HG02798 (cell line): ENCODE measurements around the gene SERINC5.
"Not testable (repeated sequence)": the region's sequence is repeated elsewhere in the genome, so short reads cannot be mapped to it uniquely, and the experiment has no call there.

Source experiments
- ATAC-seq: cut with Tn5 transposase; IDR thresholded peaks from one replicate; pipeline ENCODE4 v1.9.1; 2021; ENCODE audit warnings: mild to moderate bottlenecking; ENCODE audit not compliant: unreplicated experiment, poor library complexity

Gene SERINC5

GRCh38 chr5:80182809-80183580 is 72.9 kb downstream of the SERINC5 start:
- no peak for ATAC-seq

- no peak for ATAC-seq
Measured at GRCh38 chr5:80181618-80182211, 74.1 kb downstream of the SERINC5 start.

DNA sequence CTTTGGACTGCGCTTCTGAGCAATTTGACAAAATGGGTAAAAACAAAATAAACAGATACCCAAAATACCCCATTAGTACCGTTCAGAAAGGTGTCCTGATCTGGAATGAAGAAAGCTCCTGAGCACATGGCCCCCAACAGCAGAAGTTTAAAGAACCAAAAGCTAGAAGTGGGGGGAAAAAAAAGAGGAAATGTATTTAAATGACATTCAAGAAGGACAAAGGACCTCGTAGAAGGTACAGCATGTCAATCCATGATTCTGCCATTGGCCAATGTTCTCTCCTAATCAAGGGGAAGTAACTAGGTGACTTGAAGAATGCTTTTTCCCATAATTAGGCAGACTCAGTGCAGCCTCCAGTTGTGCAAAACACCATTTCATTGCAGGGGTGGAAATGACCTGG is 78.6 kb downstream of the SERINC5 start:
- no peak for ATAC-seq

DNA sequence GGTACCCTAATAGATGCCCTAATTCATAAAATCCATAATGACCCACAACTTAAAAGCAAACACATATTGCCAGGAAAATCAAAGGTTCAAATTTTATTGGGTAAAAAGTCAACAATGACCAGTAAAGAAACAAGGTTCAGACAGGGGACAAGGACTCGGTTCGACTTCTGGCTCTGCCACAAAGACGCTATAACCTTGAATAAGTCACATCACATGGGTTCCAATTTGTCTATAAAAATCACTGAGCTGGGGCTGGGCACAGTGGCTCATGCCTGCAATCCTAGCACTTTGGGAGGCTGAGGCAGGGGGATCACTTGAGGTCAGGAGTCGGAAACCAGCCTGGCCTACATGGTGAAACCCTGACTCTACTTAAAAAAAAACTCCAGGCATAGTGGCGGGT is 80.5 kb downstream of the SERINC5 start:
- no peak for ATAC-seq

- no peak for ATAC-seq
Measured at GRCh38 chr5:80174790-80175189, 81.1 kb downstream of the SERINC5 start.

DNA sequence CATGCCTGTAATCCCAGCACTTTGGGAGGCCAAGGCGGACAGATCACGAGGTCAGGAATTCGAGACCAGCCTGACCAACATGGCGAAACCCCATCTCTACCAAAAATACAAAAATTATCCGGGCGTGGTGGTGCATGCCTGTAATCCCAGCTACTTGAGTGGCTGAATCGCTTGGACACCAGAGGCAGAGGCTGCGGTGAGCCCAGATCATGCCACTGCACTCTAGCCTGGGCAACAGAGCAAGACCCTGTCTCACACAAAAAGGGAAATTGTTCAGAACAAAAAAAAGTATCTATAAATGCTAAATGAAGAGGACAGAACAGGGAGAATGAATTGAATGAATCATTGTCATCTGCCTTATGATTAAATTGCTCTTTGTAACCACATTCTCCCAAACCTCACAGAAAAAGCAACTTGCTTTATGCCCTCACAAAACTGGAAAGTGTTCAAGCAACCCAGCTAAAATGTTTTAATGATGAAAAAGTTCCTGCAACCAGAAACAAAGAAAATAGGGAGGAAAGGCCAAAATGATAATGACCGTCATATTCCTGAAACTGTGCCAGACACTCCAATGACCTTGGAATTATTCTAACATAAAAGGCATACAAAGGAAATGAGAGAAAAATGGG is 83.7 kb downstream of the SERINC5 start:
- no peak for ATAC-seq

- ATAC-seq: no peak
Measured at GRCh38 chr5:80170117-80170535, 85.7 kb downstream of the SERINC5 start.

DNA sequence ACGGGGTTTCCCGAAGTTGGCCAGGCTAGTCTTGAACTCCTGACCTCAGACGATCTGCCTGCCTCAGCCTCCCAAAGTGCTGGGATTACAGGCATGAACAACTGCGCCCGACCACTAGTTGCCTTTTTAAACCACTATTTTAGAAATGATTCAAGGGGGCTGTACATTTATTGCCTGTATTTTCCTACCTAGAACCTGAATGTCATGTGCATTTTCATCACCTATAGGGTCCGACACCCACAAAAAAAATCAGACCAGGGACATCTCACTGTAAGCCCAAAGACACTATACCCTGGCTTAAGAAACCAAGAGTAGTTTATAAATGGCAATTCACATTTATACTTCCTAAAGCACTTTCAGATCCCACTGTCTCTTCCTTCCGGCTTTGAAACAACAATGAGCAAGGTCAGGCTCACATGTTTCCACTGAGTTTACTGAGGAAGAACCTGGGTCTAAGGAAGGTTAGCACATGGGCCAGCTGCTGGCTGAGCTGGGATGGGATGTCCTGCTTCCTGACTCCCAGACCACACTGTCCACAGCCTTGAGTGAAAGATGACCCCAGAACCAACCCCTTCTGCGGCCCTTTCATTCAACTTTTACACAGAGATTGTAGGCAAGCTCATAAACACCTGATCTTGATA is 87.3 kb downstream of the SERINC5 start:
- no peak for ATAC-seq

GRCh38 chr5:80165452-80165851 is 90.4 kb downstream of the SERINC5 start:
- no peak for ATAC-seq

- ATAC-seq: no peak
Measured at GRCh38 chr5:80161165-80161564, 94.7 kb downstream of the SERINC5 start.

- ATAC-seq: no peak
Measured at GRCh38 chr5:80160242-80160641, 95.6 kb downstream of the SERINC5 start.

DNA sequence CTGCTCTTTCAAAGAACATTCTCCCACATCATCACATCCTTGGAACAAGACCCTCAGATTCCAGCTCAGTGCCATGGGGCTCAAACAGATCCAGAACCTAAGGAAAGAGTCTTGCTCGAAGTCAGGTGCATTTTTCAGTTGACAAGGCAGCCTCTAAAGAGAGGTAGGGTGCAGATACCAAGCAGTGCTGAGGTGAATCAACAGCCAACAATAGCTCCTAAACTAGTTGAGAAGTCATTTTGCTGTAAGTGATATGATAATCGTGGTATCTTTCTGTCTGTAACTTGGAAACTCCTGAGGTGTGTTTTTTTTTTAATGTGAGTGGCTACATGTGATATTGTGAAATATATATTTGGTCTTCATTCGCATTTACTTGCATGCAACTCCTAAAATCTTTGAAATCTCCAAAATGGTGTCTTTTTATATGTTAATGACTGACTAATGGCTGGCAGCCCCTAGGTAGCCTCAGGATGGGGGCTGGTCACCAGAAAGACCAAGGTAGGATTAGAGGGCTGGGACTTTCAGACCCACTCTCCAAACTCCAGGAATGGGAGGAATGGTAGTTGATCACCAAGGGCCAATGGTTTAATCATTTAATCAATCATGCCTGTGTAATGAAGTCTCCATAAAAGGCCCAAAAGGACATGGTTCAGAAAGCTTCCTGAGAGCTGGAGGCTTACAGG is 96.6 kb downstream of the SERINC5 start:
- no peak for ATAC-seq

DNA sequence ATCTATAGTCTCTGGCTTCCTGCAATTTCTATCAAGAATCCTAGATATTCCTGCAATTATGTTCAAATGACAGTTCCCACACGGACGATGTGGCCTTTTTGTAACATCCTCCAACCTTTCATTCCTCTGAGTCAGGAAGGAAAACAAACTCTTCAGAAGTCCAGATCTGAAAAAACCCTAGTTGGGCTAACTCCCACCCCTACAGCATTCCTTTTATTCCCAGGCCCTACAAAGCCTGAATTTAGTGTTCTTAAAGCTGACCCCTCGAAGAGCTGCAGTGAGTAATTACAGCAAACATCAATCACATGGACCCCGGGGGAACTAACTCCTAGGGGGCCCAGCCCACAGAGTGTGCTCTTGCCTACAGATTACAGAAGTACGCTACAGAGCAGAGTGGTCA is 99.7 kb downstream of the SERINC5 start:
- ATAC-seq: no peak

GRCh38 chr5:80154749-80155148 is 101.1 kb downstream of the SERINC5 start:
- no peak for ATAC-seq

GRCh38 chr5:80154289-80154688 is 101.6 kb downstream of the SERINC5 start:
- not testable (repeated sequence) for ATAC-seq

DNA sequence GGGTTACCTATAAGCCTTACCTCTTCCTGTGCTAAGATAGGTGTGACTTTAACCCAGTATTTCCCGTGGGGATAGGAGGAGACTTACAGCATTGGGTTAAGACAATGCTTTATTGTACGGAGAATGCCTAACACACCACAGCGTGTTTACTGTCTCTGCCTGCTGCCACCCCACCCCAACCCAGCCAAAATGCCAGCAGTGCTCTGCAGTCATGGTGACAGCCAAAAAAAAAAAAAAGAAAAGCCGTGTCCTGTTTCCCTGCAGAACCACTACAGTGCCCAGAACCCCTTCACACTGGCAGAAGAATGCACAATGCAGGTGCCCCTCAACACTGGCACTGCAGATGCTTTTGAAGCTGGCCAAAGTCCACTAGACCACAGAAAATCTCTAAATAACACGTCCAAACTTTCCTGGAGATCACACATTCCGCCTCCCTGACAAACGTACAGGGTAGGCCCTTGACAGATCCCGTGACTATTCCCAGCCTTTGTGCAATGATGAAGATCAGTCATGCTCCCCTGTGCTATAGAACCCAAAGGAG is 102.2 kb downstream of the SERINC5 start:
- no peak for ATAC-seq

- ATAC-seq: no peak
Measured at GRCh38 chr5:80152778-80153177, 103.1 kb downstream of the SERINC5 start.

DNA sequence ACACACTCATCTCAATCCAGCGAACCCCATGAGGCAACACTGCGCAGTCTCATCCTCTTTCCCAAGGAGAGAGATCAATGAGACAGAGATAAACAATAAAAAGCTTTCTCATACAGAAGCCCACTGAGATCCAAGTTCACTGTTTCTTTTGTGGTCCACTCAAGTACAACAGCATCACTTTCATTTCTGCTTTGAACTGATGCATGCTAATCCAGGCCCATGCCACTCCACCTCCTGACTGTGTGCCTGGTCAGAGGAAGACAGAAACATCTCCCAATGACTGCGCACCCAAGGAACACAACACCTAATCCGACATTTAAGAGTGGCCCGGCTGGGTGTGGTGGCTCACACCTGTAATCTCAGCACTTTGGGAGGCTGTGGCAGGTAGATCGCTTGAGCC is 104.0 kb downstream of the SERINC5 start:
- ATAC-seq: no peak

GRCh38 chr5:80150731-80151130 is 105.1 kb downstream of the SERINC5 start:
- ATAC-seq: no peak

GRCh38 chr5:80149161-80149609 is 106.7 kb downstream of the SERINC5 start:
- no peak for ATAC-seq
